ENCODE results near the gene PTPN2.

- TF ChIP-seq ZNF197 (CRISPR knock-in tag; IDR thresholded peaks at IDR 0.05; ENCODE audit: low read depth) (no peak), ZNF561 (CRISPR knock-in tag; conservative IDR thresholded peaks at IDR 0.05) (no peak), CBX8 (IDR thresholded peaks at IDR 0.05; ENCODE audit: borderline replicate concordance, extremely low read depth, low read depth, low read length, poor library complexity, severe bottlenecking) (no peak), SP1 (CRISPR knock-in tag; IDR thresholded peaks at IDR 0.05) (no peak), PTBP1 (IDR thresholded peaks at IDR 0.05; ENCODE audit: low read depth, low read length) (no peak)
Measured at GRCh38 chr18:12836551-12836950, 47.5 kb downstream of the PTPN2 start.

Data from K562 (cell line).